Stimulated activated CD8-positive, alpha-beta memory T cell treated with anti-CD3 and anti-CD28 coated beads, Interleukin-12 subunit alpha, Interleukin-12 subunit beta, amount 100 ng/mL, for 4 hours (primary cell): ENCODE measurements around the gene ESR2.
"Not testable (repeated sequence)": the region's sequence is repeated elsewhere in the genome, so short reads cannot be mapped to it uniquely, and the experiment has no call there.

Experiments used
- DNase-seq: peaks from one replicate; pipeline ENCODE4 v3.0.0-alpha.2; 2020; ENCODE audit warnings: low read depth

Gene ESR2

GRCh38 chr14:64196814-64197411 lies 97.3 kb downstream of the ESR2 start:
- DNase-seq: no peak

DNA sequence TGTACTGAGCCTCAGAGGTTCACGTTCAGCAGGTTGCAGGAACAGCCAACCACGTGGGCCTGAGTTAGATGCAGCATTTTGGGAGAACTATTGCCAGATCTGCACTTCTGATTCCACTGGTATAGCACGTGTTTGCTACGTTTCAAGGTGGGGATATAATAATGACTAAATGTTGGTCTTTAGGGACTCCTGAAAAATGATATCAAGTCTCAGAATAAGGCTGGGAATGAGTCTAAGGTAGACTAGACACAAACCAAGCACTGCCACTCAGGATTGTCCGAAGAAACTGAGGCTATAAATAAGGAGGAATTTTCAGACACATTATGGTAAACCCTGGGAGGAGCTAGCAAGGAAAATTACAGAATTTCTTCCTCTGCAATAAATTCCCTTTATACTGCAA lies 98.1 kb downstream of the ESR2 start:
- no peak for DNase-seq

GRCh38 chr14:64195199-64195598 lies 99.0 kb downstream of the ESR2 start:
- DNase-seq: no peak

DNA sequence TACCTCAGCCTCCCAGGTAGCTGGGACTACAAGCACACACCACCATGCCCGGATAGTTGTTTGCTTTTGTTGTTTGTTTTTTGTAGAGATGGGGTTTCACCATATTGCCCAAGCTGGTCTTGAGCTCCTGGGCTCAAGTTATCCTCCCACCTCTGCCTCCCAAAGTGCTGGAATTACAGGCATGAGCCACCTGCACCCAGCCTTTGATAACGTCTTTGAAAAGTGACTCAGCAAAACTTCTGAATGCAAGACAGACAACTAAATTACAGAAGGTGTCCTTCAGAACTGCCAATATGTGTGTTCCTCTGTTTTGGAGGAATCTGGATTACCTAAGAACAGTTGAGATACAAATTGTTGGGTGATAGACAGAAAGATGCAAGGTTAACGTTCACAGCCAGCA lies 99.8 kb downstream of the ESR2 start:
- DNase-seq: no peak

- no peak for DNase-seq
These were observed 100.3 kb downstream of the ESR2 start for GRCh38 chr14:64193821-64194220.

DNA sequence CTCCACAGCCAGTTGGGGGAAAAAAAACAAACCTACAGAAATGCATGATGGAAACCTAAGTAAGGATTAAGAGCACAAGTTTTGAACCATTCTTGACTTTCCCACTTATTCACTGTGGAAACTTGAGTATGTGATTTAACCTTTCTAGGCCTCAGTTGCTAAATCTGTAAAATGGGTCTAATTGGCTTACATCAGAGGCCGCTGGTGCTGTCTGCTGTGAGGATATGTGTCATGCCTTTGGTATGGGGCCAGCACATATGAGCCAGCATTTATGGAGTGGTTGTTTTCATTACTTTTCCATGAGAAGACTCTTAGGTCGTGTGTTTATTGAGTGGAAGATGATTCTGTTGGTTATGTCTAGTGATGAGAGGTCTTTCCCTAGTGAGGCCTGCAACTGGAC lies 102.4 kb downstream of the ESR2 start:
- DNase-seq: no peak

DNA sequence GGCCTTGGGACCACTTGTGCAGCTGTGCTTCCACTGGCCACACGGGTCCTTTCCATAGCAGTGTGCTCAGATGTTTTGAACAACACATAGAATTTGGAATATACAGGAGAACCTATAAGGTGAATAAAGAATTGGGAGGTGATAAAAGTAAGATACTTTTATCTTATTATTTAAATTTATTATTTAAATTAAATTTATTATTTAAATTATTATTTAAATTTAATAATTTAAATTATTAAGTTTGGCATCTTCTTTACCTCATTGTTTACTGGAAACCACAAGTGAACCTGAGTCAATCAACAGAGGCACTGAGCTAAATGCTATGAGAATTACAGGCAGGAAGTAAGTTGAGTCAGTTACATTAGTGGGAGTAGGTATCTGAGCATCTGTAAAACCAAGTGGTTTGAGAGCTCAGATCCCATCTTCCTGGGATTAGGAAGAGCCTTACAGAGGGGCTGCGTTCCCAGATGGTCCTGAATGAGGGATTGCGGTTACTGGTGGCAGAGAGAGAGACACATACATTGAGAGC lies 103.1 kb downstream of the ESR2 start:
- no peak for DNase-seq

- DNase-seq: no peak
These were observed 106.8 kb downstream of the ESR2 start for GRCh38 chr14:64187331-64187730.

DNA sequence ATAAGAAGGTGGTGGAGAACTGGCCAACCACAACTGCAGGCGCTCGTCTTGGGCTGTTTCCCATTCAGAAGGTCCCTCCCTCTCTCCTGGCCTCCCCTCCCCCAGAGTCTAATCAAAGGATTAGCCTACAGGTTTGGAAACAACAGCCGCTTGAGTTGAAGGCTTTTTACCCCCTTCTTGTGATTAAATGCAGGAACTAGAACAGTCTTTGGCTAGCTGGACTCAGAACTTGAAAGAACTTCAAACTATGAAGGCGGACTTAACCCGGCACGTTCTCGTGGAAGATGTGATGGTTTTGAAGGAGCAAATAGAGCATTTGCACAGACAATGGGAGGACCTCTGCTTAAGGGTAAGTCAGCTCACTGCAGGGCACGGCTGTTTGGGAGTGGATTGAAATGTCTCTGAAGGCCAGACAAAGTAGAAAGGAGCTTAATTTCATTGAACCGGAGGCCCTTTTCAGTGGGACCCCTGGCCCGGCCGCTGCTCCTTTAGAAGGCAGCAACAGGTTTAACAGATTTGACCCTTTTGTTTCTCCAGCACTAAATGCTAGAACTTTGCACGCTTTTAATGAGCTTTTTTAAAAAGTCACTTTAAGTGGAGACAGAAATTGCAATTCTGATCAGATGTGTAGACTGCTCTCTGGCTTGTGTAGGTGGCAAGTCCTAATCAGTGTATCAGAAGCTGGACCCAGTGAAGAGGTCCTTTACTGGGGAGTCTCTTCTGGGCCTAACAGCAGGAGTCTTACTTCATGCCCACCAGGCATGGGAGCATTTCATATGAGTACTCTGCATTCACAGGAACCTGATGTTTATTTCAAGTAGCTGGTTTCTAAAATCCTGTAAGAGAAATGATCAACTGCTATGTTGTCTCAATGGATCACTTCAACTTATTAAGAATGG lies 107.7 kb downstream of the ESR2 start:
- DNase-seq: no peak

DNA sequence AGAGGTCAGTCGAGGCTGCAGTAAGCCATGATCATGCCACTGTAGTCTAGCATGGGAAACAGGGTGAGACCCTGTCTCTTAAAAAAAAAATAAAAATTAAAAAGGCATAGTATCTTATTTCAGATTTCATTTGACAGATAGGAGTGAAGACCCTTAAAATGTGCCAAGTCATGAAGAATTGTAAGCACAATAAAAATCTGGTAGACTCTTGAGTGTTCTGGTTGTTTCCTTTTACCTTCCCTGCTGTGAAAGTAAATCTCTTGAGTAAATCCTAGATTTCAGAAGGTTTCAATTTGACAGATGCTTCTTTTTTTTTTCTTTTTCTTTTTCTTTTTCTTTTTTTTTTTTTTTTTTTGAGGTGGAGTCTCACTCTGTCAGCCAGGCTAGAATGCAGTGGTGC lies 109.0 kb downstream of the ESR2 start:
- DNase-seq: no peak

- DNase-seq: no peak
These were observed 110.0 kb downstream of the ESR2 start for GRCh38 chr14:64184103-64184729.

- DNase-seq: not testable (repeated sequence)
These were observed 111.3 kb downstream of the ESR2 start for GRCh38 chr14:64182908-64183307.

- DNase-seq: no peak
These were observed 115.4 kb downstream of the ESR2 start for GRCh38 chr14:64178814-64179213.

DNA sequence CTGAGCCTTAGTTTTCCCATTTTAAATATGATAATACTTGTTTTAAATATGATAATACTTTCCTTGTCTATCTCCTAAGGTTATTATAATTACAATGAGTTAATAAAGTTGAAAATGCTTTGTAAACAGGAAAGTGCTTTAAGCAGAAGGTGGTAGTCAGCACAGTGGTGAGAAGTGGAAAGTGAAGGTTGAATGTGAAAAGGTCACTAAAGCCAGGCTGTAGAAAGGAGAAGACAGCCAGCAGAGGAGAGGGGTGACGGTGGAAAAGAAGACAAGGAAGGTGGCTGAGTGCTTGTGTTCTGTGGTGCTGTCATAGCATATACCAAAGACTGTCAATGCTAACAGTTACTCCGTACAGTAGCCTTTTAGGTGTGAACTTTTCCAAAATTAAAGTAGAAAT lies 117.8 kb downstream of the ESR2 start:
- no peak for DNase-seq

DNA sequence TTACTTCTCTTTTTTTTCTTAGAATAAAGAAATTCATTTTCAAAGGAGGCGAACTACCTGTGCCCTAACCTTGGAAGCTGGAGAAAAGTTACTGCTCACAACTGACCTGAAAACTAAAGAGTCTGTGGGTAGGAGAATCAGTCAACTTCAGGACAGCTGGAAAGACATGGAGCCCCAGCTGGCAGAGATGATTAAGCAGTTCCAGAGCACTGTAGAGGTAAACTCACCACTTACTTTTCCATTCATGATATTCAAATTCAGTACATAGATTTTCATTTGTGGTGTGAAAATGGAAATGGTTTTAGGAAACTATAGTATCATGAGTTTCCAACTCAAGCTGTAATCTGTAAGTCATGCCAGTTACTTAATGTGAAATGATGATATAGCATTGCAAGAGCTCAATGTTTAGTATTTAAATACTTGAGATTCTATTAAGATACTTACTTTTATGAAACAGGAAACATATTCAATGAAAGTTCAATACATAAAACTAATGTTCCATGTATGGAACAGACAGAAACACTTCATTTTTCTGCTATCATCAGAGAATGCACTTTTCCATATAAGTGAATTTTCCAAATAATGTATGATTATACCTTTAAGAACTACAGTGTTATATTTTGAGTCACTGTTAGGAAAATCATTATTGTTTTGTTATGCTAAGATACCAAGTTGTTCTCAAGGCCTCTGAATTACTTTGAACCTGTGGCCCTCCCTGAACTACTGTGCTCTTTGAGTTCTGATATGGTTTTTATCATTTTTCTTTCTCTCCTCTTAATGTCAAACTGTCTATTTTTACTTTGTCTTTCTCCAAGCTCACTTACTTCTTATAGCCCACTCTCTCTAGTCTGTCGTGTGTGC lies 119.0 kb downstream of the ESR2 start:
- DNase-seq: no peak

DNA sequence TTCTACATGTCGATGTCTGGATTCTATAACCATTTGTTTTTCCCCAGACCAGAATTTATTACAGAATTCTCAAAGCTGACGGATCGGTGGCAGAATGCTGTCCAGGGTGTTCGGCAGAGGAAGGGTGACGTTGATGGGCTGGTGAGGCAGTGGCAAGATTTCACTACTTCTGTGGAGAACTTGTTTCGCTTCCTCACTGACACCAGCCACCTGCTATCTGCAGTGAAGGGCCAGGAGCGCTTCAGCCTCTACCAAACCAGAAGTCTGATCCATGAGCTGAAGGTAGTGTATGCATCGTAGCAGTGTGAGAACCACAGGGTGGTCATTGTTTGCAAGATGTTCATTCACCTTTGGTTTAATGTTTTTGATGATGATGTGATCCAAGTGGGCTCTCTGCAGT lies 124.0 kb downstream of the ESR2 start:
- DNase-seq: no peak

GRCh38 chr14:64159588-64159987 lies 134.6 kb downstream of the ESR2 start:
- no peak for DNase-seq

DNA sequence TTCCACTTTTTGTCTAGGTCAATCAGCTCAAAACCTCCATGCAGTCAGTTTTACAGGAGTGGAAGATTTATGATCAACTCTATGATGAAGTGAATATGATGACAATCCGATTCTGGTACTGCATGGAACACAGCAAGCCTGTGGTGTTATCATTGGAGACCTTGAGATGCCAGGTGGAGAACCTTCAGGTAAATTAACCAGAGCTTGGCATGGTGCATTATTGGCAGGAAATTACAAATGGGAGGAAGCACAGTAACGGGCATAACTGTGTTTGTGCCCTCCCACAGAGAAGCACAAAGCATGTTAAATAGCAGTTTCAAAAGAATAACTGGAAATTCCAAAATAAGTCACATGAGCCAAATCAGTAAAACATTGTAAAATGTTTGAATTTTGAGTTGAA lies 135.6 kb downstream of the ESR2 start:
- DNase-seq: no peak

DNA sequence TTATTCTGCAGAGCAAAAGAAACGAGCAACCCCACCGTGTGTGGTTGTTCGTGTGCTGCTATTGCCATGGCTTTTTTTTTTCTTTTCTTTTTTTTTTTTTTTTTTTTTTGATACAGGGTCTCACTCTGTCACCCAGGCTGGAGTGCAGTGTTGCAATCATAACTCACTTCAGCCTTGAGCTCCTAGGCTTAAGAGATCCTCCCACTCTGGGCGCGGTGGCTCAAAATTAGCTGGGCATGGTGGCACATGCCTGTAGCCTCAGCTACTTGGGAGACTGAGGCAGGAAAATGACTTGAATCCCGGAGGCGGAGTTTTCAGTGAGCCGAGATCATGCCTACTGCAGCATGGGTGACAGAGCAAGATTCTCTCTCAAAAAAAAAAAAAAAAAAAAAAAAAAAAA lies 144.2 kb downstream of the ESR2 start:
- no peak for DNase-seq

GRCh38 chr14:64147126-64147790 lies 146.9 kb downstream of the ESR2 start:
- DNase-seq: no peak

DNA sequence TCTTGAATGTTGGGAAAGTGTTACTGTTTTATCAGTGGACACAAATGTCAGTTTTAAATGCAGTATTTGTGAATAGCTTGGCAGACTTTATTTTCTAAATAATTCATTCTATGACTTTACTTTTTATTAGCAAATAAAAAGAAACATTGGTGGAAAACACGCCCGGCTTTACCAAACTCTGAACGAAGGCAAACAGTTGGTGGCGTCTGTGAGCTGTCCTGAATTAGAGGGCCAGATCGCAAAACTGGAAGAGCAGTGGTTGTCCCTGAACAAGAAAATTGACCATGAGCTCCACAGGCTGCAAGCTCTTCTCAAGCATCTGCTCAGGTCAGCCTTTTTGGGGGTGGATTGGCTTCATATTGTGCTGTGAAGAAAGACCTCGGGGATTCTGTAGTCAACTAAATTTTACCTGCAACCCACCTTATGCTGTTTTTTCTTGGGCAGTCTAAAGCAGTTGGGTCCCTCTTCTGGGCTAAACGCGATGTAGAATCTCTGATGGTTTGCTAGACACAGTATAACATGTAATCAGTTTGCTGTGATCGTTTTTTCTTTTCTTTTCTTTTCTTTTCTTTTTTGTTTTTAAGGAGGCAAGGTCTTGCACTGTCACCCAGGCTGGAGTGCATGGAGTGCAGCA lies 156.4 kb downstream of the ESR2 start:
- no peak for DNase-seq
